CD4-positive, alpha-beta T cell treated with Interleukin-6 at 100 ng/mL for 8 hours (primary cell): Measurements from ENCODE around the gene SERPINA9.
A peak's percentile ranks its signal among the peaks of the same experiment; 100 is the strongest.
"Not testable (repeated sequence)": the region's sequence is repeated elsewhere in the genome, so short reads cannot be mapped to it uniquely, and the experiment has no call there.

Experiments
- DNase-seq: peaks from one replicate; pipeline ENCODE4 v3.0.0-alpha.2; 2020; ENCODE audit warnings: mixed read lengths, low spot score

The SERPINA9 gene

DNA sequence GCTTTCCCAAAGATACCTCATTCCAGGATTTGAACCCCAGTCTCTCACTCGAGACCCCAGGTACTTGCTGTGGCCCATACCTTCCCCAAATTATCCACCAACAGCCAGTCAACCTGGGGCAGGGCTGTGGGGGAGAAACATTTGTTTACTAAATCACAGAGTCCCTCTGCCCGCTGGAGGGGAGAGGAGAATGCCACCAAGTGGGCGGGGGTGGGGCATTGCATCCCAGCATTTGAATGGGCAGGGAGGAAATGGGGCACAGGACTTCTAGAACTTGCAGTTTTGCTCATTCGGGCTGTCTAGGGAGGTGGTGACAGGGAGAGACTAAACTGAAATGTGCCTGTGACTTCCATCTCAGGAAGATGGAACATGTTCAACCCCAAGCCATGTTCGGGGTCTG is 10.9 kb upstream of the SERPINA9 start:
- DNase-seq = no peak

DNA sequence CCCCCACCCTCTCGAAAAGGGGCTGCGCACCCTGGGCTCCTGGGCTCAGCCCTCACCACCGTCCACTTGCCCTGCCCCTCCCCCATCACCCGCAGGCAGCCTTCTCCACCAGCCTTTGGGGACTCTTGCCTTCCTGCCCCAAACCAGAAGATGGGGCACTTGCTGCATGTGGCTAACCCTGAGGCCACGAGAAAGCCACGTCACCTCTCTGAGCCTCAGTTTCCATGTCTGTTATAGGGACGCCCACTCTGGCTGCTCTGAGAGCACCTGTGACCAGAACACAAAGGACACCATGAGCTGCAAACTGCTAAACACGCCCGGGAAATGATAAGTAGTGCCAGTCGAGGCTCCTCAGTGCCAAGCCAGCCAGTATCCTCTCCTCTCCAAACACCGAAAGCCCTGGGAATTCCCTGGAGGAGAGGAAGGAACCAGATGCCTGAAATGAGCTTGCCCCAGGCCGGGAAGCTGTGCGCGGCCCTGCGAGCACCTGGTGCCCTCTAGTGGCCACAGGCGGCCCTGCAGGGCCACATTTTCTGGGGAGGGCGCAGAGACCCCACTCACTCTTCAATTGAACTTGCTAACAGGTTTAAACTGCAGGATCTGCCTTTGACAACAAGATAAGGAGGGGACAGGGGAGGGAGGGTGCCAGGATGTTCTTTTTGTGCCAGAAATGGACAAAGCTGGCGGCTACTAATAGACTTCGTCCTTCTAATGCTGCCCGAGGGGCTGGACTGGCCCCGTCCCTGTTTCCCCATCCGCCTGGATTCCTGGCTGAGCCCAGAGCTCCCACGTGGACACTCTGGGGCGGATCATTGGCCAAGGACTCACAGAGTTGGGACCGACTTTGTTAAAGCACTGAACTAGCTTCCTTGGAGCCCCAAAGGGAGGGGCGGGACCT is 10.2 kb upstream of the SERPINA9 start:
- peak; percentile 13 for DNase-seq

DNA sequence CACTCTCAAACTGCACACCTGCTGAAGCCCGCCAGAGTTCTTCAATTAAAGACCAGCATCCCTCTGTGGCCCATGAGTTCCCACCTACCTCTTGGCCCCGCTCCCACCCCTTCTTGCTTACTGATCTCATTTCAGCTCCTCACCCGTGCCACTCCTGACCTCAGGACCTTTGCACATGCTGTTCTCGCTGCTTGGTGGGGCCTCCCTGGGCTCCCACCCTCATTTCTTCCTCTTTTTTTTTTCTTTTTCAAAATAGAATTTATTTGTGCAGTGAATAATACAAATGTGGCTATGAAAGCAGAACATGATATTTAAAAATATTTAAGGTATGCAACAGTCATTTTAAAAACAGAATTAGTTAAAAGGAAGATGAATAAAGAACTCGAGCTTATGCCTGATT is 8.5 kb upstream of the SERPINA9 start:
- DNase-seq = no peak

DNA sequence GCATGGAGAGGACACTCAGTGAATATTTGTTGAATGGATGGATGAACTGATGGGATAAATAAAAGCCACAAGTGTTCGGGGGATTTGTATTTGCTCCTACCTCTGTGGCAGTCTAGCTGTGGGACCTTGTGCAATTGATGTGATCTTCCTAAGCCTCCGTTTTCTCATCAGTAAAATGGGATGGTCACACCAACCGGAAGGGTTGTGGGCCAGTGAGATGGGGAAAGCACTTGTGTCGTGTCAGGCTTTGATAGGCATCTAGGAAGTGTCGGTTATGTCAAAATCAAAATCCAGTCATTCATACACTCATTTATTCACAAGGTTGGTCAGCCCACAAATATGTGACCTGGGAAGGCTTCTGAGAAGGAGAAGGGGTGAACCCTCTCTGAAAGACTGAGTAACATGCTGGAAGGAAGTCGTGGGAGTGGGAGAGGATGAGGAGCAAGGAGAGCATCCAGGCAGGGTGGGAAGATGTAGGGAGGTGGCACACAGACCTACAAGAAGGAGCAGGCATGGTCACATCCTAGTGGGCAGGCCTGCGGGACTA is 7.8 kb upstream of the SERPINA9 start:
- no peak for DNase-seq

DNA sequence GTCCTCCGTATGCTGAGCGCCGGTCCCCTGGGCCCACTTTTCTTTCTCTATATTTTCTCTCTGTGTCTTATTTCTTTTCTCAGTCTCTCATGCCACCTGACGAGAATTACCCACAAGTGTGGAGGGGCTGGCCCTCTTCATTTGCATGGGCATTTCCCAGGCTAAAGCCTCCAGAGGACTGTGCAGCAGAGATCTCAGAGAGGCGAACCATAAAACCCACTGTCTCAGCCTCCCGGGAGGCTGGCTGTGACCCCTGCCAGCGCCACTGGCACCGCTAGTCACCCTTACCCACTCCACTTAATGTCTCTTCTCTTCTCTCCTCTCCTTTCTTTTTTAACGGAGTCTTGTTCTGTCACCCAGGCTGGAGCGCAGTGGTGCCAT is 7.1 kb upstream of the SERPINA9 start:
- DNase-seq = no peak

DNA sequence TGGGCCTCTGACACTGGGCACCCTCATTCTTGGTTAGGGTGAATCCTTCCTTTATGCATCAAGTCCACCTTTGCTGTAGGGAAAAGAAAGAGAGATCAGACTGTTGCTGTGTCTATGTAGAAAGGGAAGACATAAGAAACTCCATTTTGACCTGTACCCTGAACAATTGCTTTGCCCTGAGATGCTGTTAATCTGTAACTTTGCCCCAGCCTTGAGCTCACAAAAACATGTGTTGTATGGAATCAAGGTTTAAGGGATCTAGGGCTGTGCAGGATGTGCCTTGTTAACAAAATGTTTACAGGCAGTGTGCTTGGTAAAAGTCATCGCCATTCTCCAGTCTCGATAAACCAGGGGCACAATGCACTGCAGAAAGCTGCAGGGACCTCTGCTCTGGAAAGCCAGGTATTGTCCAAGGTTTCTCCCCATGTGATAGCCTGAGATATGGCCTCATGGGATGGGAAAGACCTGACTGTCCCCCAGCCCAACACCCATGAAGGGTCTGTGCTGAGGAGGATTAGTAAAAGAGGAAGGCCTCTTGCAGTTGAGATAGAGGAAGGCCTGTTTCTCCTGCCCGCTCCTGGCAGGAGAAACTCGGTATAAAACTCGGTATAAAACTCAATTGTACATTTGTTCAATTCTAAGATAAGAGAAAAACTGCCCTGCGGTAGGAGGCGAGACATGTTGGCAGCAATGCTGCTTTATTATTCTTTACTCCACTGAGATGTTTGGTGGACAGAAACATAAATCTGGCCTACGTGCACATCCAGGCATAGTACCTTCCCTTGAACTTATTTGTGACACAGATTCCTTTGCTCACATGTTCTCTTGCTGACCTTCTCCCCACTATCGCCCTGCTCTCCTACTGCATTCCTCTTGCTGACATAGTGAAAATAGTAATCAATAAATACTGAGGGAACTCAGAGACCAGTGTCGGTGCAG is 6.4 kb upstream of the SERPINA9 start:
- not testable (repeated sequence) for DNase-seq

DNA sequence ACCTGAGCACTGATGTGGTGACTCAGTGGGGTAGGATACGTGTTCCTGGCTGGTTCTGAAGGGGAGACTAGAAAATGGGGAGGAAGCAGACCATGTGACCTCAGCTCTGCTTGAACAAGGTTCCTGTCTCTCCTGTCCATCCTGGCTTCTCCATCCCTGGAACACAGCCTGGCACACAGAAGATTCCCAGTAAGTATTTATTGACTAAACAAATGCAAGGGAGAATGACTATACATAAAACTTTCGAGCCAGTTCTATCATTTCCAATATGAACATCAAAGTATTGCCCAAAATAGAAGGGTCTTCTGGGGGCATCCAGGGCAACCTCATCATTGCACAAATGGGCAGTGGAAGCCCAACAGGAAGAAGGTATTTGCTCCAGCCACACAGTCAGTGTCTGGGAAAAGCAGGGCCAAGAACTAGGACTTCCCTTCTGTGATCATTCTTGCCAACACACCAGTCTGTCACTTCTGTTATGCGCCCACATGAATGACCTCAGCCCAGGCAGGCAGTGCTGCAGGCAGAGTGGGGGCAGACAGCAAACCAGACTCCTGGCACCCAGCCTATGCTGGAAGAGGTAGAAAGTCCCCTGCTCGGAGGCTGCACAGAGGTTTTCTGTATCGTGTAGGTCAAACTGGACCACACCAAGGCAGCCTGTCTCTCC is 5.6 kb upstream of the SERPINA9 start:
- DNase-seq = no peak

DNA sequence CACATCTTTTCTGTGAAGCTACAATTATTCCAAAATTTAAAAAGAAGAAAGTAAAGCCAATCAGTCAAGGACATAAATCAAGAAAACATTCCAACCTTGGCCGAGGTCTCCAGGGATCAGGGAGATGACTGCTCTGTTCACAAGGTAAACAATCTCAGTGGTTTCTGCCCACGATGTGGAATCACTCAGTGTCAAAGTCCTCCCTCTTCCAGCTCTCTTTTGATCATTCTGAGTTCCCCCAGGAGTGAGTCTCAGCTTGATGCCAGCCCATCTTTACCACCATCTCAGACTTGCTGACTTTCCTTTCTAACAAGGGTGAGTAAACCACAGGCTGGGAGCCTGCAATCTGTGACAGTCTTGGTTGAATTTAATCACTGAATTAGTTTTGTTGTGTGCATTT is 4.8 kb upstream of the SERPINA9 start:
- DNase-seq = no peak

DNA sequence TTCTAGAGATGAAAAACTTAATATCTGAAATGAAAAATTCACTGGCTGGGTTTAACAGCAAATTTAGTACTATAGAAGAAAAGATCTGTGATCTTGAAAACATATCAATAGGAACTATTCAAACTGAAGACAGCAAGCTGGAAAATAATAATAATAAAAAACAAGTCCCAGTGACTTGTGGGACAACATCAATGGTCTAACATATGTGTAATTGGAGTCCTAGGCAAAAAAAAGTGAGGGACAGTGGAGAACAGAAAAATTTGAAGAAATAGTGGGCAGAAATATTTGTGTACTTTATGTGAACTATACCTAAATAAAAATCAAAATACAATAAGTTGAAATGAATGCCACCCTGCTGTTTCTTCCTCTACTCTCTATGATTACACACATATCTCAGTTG is 2.4 kb upstream of the SERPINA9 start:
- DNase-seq = no peak

DNA sequence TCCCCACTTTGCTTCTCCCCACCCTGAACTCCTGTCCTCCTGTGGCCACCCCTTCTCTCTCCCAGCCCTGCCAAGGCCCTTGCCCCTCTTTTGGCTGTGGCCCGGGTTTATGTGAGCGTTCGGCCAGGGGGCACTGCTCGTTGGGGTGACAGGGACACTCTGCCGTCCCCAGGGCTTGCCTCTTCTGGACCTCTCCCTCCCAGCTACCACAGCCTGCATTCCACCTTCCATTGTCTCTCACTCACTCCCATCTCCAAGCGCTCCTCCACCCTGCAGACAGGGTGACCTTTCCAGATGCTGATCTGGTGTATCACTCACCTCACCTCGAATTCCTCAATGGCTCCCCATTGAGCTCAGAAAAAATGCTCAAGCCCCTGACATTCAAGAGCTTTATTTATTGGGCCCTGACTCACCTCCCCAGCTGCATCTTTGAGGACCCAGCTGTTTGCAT is 1.4 kb downstream of the SERPINA9 start:
- DNase-seq = no peak

DNA sequence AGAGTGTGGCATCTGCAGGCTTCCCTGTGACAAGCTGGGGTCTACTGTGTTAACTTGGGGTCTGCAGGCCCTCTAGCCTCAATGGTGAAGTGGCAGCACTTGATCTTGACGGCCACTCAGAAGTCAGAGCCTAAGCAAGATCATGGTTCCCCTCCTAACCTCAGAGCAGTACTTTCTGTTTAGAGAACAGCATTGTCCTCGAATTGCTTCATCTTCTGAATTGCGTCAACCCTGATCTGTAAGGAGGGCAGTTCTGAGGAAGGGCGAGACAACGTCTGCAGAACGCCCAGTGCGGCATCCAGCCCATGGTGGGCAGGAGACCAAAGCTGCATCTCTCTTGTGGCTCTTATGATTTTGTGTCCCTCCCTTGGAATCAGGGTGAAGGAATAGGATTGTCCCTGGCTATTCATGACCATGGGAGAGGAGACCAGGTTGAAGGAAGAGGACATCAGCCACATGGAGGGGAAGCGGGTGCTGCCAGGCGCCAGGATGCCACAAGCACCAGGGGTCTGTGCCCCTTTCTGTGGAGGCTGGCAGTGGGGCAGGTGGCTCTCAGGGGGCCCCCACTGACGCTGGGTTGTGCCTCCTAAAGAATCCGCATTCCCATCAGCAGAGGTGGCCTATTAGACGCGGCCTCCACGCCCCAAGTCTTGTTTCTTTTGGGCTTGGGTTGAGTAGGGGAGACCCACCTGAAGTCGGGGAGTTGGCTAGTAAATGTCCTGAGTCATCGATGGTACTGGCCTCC is 2.2 kb downstream of the SERPINA9 start:
- no peak for DNase-seq

DNA sequence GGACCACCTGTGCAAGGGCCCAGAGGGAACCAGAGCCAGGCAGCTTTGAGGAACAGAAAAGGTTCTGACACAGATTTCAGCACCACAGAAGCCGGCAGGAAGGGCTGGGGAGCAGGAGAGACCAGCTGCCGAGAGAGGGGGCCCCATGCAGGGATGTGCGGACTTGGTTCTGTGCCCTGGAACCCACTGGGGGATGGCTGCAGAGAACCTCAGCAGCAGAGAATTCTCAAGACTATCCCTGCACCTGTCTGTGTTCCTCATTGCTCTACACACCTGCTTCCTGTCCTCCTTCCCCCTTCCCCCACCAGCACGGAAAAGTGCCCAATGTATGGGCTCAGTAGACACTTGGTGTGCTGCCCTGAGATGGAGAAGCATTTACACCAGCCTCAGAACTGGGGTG is 3.2 kb downstream of the SERPINA9 start:
- DNase-seq = no peak

DNA sequence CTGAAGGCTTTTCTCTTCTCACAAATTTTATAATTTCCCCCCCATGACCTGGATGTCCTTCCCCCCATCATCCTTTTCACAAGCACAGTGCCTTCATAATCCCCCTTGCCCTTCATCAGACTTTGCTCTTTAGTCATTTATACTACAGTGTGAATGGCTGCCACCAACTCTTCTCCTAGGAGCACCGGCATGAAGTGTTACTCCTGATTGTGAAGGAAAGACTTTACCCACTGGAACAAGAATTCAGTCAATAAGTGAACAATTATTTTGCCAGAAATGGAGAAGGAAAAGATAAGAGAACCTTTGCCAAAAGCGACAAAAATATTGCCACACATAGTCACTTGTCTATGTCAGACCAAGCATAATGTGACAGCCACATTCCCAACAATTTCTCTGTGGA is 5.0 kb downstream of the SERPINA9 start:
- DNase-seq = no peak

DNA sequence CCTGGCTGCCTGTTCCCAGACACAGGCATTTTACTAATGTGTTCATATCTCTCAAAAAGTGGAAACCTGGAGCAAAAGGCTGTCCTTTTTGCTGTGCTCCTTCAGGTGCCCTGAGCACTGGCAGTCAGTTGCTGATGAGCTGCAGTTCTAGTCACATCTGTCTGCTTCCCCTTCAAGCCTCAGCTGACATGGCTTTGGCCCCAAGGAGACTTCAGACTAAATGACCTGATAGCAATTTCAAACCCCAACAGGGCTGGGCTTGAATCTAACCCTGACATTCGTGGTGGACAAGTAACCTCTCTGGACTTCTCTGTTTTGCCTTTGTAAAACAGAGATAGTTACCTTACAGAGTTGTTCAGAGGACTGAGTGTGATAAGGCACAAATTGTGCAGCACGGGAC is 5.7 kb downstream of the SERPINA9 start:
- no peak for DNase-seq

DNA sequence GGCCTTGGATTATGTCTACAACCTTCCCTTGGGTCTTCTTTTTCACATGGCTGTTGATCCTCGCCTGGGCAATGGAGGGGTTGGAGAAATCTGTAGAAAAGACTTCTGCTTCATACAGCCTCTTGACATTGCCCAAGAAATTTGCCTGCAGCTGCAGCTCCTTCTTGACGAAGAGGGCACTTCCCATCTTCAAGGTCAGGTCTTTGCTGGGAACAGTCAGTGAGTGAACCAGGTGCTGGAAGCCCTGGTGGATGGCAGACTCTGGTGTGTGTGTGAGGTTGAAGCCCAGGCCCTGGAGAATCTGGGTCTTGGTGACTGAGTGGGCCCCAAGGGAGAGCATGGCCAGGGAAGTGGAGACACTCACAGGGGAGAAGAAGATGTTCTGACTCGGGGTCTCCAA is 6.7 kb downstream of the SERPINA9 start:
- DNase-seq = no peak

DNA sequence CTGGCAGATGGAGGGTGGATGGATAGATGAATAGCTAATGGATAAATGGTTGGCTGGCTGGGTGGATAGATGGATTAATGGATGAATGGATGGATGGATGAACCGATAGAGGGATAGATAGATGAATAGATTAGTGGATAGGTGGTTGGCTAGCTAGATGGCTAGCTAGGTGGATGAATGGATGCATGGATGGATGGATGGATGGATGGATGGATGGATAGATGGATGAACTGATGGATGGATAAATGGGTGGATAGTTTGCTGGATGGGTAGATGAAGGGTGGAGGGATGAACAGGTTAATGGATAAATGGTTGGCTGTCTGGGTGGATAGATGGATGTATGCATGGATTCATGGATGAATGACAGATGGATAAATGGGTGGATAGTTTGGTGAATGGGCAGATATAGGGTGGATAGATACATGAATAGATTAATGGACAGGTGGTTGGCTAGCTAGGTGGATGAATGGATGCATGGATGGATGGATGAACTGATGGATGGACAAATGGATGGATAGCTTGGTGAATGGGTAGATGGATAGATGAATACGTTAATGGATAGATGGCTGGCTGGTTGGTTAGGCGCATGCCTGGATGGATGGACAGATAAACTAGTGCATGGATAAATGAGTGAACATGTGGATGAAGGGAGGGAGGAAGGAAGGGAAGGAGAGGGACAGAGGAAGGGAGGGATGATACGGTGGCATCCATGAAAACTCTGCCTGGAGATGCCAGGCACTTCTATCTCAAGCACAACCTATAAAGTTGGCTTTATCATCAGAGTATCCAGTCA is 8.1 kb downstream of the SERPINA9 start:
- no peak for DNase-seq

DNA sequence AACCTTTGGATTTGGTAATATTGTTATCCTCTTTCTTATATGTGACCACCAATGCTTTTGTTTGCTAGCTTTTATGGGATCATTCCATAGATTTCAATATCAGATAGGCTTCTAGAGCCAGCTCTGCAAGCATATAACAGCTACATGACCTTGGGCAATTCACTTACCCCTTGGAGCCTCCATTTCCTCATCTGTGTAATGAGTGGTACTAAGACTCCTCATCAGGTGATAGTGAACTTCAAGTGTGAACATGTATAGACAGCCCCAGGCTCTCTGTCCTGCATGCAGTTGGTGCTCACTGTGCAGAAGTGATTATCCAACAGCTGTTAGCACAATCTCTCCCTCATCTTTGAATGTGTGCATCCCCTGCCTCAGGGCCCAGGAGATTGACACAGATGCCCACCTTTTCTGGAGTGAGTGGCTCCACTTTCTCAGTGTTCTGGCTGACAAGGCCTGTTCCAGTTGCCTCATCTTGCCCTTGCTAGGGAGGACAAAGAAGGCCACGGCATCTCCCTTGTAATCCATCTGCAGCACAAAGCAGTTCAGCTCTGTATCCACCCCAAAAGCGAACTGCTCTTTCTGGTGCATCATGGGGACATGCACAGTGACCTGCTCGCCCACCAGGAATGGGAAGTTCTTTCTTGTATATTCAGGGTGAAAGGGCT is 9.2 kb downstream of the SERPINA9 start:
- DNase-seq = no peak

DNA sequence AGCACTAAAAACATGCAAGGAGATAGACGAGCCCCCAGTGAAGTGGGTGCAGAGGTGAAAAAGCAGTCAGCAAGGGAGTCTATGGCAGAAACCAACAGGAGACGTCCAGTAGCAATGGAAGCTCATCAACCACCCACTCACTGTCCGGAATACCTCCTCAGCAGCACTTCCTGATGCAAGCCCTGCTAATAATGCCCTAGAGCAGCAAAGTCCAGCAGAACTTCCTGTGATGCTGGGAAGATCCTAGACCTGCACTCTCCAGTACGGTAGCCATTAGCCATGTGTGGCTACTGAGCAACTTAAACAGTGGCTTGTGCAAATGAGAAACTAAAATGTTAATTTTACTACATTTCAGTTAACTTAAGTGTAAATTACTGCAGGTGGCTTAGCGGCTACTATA is 11.0 kb downstream of the SERPINA9 start:
- DNase-seq = no peak

DNA sequence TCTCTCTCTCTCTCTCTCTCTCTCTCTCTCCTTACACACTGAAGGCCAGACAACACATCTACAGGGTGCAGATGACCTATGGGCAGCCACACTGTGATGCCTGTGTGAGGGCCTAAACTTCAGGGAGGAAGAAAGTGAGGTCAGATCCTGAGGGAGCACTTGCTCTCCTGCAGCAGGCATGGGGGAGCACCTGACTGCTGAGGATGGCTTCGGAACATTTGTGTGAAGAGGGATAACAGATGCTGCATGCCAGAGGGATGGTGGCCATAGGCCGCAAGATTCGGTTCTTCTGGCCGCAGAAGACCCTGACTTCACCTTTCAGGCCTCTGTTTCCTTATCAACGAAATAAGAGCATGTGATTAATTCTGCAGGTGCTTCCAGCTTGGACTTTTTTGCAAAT is 11.7 kb downstream of the SERPINA9 start:
- DNase-seq = no peak
